ENCODE data around the gene TCF4. TPM values are rescaled to one million over a fixed set of nuclear protein-coding genes. Genes with fewer than 3 reads are reported as not detected.

Gene TCF4
- total RNA-seq, 1 donor from 2014 or later = 7.2 TPM

DNA sequence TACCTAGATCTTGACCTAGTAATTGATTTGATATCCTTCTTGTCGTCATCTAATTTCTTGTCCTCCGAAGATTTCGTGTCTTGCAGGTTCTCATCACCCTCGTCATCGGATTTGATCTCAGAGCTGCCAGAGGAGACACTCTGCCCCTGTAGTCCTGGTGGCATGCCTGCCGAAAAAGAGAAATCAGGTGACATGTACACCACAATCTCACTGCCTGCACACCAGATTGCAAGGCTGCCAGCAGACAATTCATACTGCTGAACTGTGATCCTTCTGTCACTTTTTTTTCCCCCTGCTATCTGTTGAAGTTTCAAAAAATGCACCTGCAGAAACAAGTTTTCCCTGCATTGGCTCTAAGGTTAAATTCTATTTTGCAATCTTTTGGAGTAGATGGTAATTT lies 355.5 kb downstream of the TCF4 start:
- no peak for DNase-seq (ENCODE audit: low read depth)
- TF ChIP-seq, protein P1, sequence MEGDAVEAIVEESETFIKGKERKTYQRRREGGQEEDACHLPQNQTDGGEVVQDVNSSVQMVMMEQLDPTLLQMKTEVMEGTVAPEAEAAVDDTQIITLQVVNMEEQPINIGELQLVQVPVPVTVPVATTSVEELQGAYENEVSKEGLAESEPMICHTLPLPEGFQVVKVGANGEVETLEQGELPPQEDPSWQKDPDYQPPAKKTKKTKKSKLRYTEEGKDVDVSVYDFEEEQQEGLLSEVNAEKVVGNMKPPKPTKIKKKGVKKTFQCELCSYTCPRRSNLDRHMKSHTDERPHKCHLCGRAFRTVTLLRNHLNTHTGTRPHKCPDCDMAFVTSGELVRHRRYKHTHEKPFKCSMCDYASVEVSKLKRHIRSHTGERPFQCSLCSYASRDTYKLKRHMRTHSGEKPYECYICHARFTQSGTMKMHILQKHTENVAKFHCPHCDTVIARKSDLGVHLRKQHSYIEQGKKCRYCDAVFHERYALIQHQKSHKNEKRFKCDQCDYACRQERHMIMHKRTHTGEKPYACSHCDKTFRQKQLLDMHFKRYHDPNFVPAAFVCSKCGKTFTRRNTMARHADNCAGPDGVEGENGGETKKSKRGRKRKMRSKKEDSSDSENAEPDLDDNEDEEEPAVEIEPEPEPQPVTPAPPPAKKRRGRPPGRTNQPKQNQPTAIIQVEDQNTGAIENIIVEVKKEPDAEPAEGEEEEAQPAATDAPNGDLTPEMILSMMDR (conservative IDR thresholded peaks at IDR 0.05; ENCODE audit: low read depth, low read length) = no peak
- H3K4me3 ChIP-seq (ENCODE audit: low read depth, low read length) = no peak overlapping the region

DNA sequence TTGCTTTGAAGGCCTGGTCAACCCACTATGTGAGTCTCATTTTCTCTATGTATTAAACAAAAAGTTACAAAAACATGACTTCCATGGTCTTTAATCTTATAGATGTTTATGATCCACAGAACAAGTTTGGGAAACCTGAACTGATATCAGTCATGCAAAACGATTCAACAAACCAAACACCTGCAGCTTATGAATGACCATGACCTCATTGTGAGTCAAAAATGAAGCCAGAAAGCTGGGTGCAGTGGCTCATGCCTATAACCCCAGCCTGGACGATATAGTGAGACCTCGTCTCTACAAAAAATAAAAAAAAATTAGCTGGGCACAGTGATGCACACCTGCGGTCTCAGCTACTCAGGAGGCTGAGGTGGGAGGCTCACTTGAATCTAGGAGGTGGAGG lies 358.3 kb downstream of the TCF4 start:
- no peak for DNase-seq (ENCODE audit: low read depth)
- no peak overlapping the region for H3K4me3 ChIP-seq (ENCODE audit: low read depth, low read length)
- TF ChIP-seq, protein P1 (conservative IDR thresholded peaks at IDR 0.05; ENCODE audit: low read depth, low read length) = no peak

DNA sequence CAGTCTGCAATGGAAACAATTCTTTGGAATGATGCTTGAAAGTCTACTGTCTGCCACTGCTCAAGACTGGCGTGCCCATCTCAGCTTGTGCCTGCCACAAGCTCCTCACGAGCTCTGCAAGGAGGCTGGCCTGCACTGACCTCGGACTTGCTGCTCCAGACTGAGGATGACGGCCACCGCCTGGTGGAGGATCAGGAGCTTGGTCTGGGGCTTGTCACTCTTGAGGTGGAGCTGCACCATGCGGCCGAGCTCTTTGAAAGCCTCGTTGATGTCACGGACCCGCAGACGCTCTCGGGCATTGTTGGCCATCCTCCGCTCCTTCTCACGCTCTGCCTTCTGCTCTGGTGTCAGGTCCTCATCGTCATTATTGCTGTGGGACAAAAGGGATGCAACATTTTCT lies 359.3 kb downstream of the TCF4 start:
- no peak for DNase-seq (ENCODE audit: low read depth)
- no peak overlapping the region for H3K4me3 ChIP-seq (ENCODE audit: low read depth, low read length)
- TF ChIP-seq, protein P1 (conservative IDR thresholded peaks at IDR 0.05; ENCODE audit: low read depth, low read length) = no peak

DNA sequence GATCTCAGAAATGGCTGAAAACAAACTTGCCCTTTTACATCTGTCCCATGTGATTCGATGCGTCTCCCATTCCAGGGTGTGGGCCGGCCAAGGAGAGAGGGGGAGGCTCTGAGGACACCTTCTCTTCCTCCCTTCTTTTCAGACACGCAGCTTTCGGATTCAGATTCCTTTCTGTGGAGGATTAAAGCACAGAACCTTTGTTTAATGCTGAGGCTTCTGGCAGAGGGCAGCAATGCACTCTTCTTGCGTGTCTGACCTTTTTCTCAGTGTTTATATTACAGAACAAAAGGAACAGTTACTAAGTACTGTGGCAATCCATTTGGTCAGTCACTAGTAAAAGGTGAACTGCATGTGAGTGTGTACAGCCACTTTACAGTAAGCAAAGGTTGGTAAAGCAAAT lies 359.8 kb downstream of the TCF4 start:
- H3K4me3 ChIP-seq (ENCODE audit: low read depth, low read length) = no peak overlapping the region
- TF ChIP-seq, protein P1 (conservative IDR thresholded peaks at IDR 0.05; ENCODE audit: low read depth, low read length) = no peak
- DNase-seq (ENCODE audit: low read depth) = no peak

DNA sequence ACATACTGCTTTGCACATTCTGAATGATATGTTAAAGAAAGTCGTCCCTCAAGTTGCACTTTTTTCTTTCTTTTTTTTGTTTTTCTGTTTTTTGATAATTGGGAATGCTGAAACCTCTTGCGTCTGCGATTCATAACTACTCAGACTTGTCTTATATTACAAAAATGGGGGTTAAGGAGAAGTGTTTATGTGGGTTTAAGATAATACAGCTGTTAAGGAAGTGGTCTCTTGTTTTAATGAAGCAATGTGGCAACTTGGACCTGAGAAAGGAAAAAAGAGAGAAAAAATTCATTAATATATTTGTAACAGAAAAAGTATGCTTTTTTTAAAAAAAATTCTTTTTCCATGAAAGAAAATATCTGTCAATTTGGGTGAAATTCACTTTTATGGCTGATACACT lies 360.2 kb downstream of the TCF4 start:
- H3K4me3 ChIP-seq (ENCODE audit: low read depth, low read length) = no peak overlapping the region
- TF ChIP-seq, protein P1 (conservative IDR thresholded peaks at IDR 0.05; ENCODE audit: low read depth, low read length) = no peak
- no peak for DNase-seq (ENCODE audit: low read depth)

DNA sequence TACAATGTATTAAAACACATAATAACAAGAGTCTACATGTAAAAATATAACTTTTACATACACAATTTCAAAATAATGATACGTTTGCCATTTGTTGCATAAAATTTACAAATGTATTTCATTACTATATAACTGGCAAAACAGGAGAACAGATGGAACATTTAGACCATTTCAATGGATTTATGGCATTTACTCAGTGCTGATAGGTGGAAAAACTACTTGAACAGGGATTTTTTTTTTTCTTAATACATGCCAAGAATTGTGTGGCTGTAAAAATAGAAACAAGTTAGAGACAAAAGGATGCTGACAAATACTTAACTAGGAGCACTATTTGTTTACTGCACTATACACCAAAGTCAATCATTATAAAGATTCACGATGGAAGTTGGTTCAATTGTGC lies 361.9 kb downstream of the TCF4 start:
- no peak for DNase-seq (ENCODE audit: low read depth)
- TF ChIP-seq, protein P1 (conservative IDR thresholded peaks at IDR 0.05; ENCODE audit: low read depth, low read length) = no peak
- no peak overlapping the region for H3K4me3 ChIP-seq (ENCODE audit: low read depth, low read length)

DNA sequence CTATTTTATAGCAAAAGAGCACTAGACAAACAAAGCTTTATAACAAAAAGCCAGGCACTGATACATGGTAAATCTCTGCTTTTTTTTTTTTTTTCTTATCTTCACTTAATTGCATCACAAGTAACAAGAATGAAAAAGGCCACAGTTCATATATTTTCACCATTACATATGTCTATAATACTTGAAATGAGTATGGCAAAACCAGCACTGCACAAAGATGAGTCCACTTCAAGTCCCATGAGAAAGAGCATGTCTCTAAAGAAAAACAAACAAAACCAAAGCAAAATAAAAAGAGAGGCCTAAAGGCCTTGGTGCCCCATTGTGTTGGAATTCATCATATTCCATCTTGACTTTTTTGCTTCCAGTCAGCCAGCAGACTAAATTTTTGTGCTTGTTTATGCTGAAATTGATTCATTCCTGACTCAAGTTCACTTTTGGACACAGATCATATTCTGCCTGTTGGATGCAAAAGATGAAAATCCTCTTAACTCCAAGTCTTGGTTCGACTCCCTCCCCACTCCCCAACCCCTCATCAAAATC lies 363.8 kb downstream of the TCF4 start:
- no peak overlapping the region for H3K4me3 ChIP-seq (ENCODE audit: low read depth, low read length)
- TF ChIP-seq, protein P1 (conservative IDR thresholded peaks at IDR 0.05; ENCODE audit: low read depth, low read length) = no peak
- no peak for DNase-seq (ENCODE audit: low read depth)

Measured in epithelial cell of proximal tubule (primary cell).